ENCODE results near the gene ARL6IP5. TPM values are rescaled to one million over a fixed set of nuclear protein-coding genes. Genes with fewer than 3 reads are reported as not detected.

ARL6IP5 gene
- total and polyA plus RNA-seq, 9 donors, result 92.6 to 120 (median 105) TPM

GRCh38 chr3:69063636-69064035 lies 21.1 kb upstream of the ARL6IP5 start:
- no CpG with 5 or more reads among the region's 2 CpGs for WGBS (ENCODE audit: insufficient coverage)
- H3K36me3 ChIP-seq (ENCODE audit: control insufficient read depth, insufficient read depth, low read length), result peaks cover 27% of the 10 kb centered on the region
- H3K4me1 ChIP-seq (ENCODE audit: control insufficient read depth, insufficient read depth, low read length), result no peaks in the 10 kb centered on the region
- H3K4me3 ChIP-seq (ENCODE audit: low read length), result no peak overlapping the region
- H3K27me3 ChIP-seq (ENCODE audit: control insufficient read depth, insufficient read depth, low read length), result no peaks in the 10 kb centered on the region
- H3K9me3 ChIP-seq (replicated peaks; ENCODE audit: control insufficient read depth, low read depth, low read length), result no peaks in the 10 kb centered on the region
- no peak for DNase-seq
- H3K27ac ChIP-seq (ENCODE audit: low read length), result no peak overlapping the region

GRCh38 chr3:69065318-69065964 lies 19.3 kb upstream of the ARL6IP5 start:
- Histone ChIP-seq H3K4me1 (ENCODE audit: control insufficient read depth, insufficient read depth, low read length) (no peaks in the 10 kb centered on the region), H3K4me3 (ENCODE audit: low read length) (no peak overlapping the region), H3K27ac (ENCODE audit: low read length) (no peak overlapping the region), H3K9me3 (replicated peaks; ENCODE audit: control insufficient read depth, low read depth, low read length) (no peaks in the 10 kb centered on the region), H3K36me3 (ENCODE audit: control insufficient read depth, insufficient read depth, low read length) (peaks cover 19% of the 10 kb centered on the region), H3K27me3 (ENCODE audit: control insufficient read depth, insufficient read depth, low read length) (no peaks in the 10 kb centered on the region)
- 89% methylated on average over 2 of the region's 6 CpGs for WGBS (ENCODE audit: insufficient coverage)
- no peak for DNase-seq

GRCh38 chr3:69066121-69066520 lies 18.6 kb upstream of the ARL6IP5 start:
- no peak overlapping the region for H3K4me3 ChIP-seq (ENCODE audit: low read length)
- no peak overlapping the region for H3K27ac ChIP-seq (ENCODE audit: low read length)
- WGBS (ENCODE audit: insufficient coverage), result no CpG with 5 or more reads among the region's 4 CpGs
- DNase-seq, result no peak
- no peaks in the 10 kb centered on the region for H3K4me1 ChIP-seq (ENCODE audit: control insufficient read depth, insufficient read depth, low read length)
- no peaks in the 10 kb centered on the region for H3K9me3 ChIP-seq (replicated peaks; ENCODE audit: control insufficient read depth, low read depth, low read length)
- peaks cover 17% of the 10 kb centered on the region for H3K36me3 ChIP-seq (ENCODE audit: control insufficient read depth, insufficient read depth, low read length)
- no peaks in the 10 kb centered on the region for H3K27me3 ChIP-seq (ENCODE audit: control insufficient read depth, insufficient read depth, low read length)

GRCh38 chr3:69072928-69073327 lies 11.8 kb upstream of the ARL6IP5 start:
- Histone ChIP-seq H3K27ac (ENCODE audit: low read length) (no peak overlapping the region), H3K27me3 (ENCODE audit: control insufficient read depth, insufficient read depth, low read length) (no peaks in the 10 kb centered on the region), H3K36me3 (ENCODE audit: control insufficient read depth, insufficient read depth, low read length) (peaks cover 14% of the 10 kb centered on the region), H3K9me3 (replicated peaks; ENCODE audit: control insufficient read depth, low read depth, low read length) (no peaks in the 10 kb centered on the region), H3K4me1 (ENCODE audit: control insufficient read depth, insufficient read depth, low read length) (no peaks in the 10 kb centered on the region), H3K4me3 (ENCODE audit: low read length) (no peak overlapping the region)
- no peak for DNase-seq
- WGBS (ENCODE audit: insufficient coverage), result 93% methylated on average over 3 of the region's 3 CpGs

GRCh38 chr3:69079269-69080159 lies 5.2 kb upstream of the ARL6IP5 start:
- WGBS (ENCODE audit: insufficient coverage), result 2% methylated on average over 16 of the region's 29 CpGs
- Histone ChIP-seq H3K36me3 (ENCODE audit: control insufficient read depth, insufficient read depth, low read length) (no peaks in the 10 kb centered on the region), H3K27me3 (ENCODE audit: control insufficient read depth, insufficient read depth, low read length) (no peaks in the 10 kb centered on the region), H3K4me3 (ENCODE audit: low read length) (peak overlapping the region; percentile 71), H3K9me3 (replicated peaks; ENCODE audit: control insufficient read depth, low read depth, low read length) (no peaks in the 10 kb centered on the region), H3K4me1 (ENCODE audit: control insufficient read depth, insufficient read depth, low read length) (peaks cover 24% of the 10 kb centered on the region), H3K27ac (ENCODE audit: low read length) (peak overlapping the region; percentile 66)
- peak; percentile 35 for DNase-seq

GRCh38 chr3:69080233-69080920 lies 4.4 kb upstream of the ARL6IP5 start, which contains the start of gene UBA3:
TSS of gene UBA3 (minus strand) at chr3:69080365. CDS start at chr3:69080353, 12 bp downstream.
- H3K4me1 ChIP-seq (ENCODE audit: control insufficient read depth, insufficient read depth, low read length), result peaks cover 25% of the 10 kb centered on the region
- no CpG with 5 or more reads among the region's 37 CpGs for WGBS (ENCODE audit: insufficient coverage)
- H3K4me3 ChIP-seq (ENCODE audit: low read length), result peak within 1 kb of the TSS; percentile 71
- DNase-seq, result peak; percentile 94
- peak within 1 kb of the TSS; percentile 66 for H3K27ac ChIP-seq (ENCODE audit: low read length)
- no peaks in the 10 kb centered on the region for H3K36me3 ChIP-seq (ENCODE audit: control insufficient read depth, insufficient read depth, low read length)
- H3K27me3 ChIP-seq (ENCODE audit: control insufficient read depth, insufficient read depth, low read length), result no peaks in the 10 kb centered on the region
- no peaks in the 10 kb centered on the region for H3K9me3 ChIP-seq (replicated peaks; ENCODE audit: control insufficient read depth, low read depth, low read length)

- no peak overlapping the region for H3K4me3 ChIP-seq (ENCODE audit: low read length)
- peak; percentile 62 for DNase-seq
- no peaks in the 10 kb centered on the region for H3K9me3 ChIP-seq (replicated peaks; ENCODE audit: control insufficient read depth, low read depth, low read length)
- H3K4me1 ChIP-seq (ENCODE audit: control insufficient read depth, insufficient read depth, low read length), result peaks cover 33% of the 10 kb centered on the region
- H3K36me3 ChIP-seq (ENCODE audit: control insufficient read depth, insufficient read depth, low read length), result no peaks in the 10 kb centered on the region
- 74% methylated on average over 5 of the region's 5 CpGs for WGBS (ENCODE audit: insufficient coverage)
- H3K27ac ChIP-seq (ENCODE audit: low read length), result peak overlapping the region; percentile 39
- no peaks in the 10 kb centered on the region for H3K27me3 ChIP-seq (ENCODE audit: control insufficient read depth, insufficient read depth, low read length)
Measured at GRCh38 chr3:69081583-69082262, 3.0 kb upstream of the ARL6IP5 start.

- Histone ChIP-seq H3K36me3 (ENCODE audit: control insufficient read depth, insufficient read depth, low read length) (no peaks in the 10 kb centered on the region), H3K27me3 (ENCODE audit: control insufficient read depth, insufficient read depth, low read length) (no peaks in the 10 kb centered on the region), H3K27ac (ENCODE audit: low read length) (peak overlapping the region; percentile 39), H3K4me3 (ENCODE audit: low read length) (no peak overlapping the region), H3K4me1 (ENCODE audit: control insufficient read depth, insufficient read depth, low read length) (peaks cover 40% of the 10 kb centered on the region), H3K9me3 (replicated peaks; ENCODE audit: control insufficient read depth, low read depth, low read length) (no peaks in the 10 kb centered on the region)
- WGBS (ENCODE audit: insufficient coverage), result no CpG with 5 or more reads among the region's 2 CpGs
- no peak for DNase-seq
Measured at GRCh38 chr3:69082361-69082760, 2.4 kb upstream of the ARL6IP5 start.

- Histone ChIP-seq H3K4me3 (ENCODE audit: low read length) (no peak overlapping the region), H3K27ac (ENCODE audit: low read length) (peak overlapping the region; percentile 54), H3K4me1 (ENCODE audit: control insufficient read depth, insufficient read depth, low read length) (peaks cover 41% of the 10 kb centered on the region), H3K9me3 (replicated peaks; ENCODE audit: control insufficient read depth, low read depth, low read length) (no peaks in the 10 kb centered on the region), H3K27me3 (ENCODE audit: control insufficient read depth, insufficient read depth, low read length) (no peaks in the 10 kb centered on the region), H3K36me3 (ENCODE audit: control insufficient read depth, insufficient read depth, low read length) (no peaks in the 10 kb centered on the region)
- DNase-seq, result peak; percentile 80
Measured at GRCh38 chr3:69082805-69083204, 1.9 kb upstream of the ARL6IP5 start.
